ENCODE data around the gene KDM1B.
"Not testable (repeated sequence)": the region's sequence is repeated elsewhere in the genome, so short reads cannot be mapped to it uniquely, and the experiment has no call there.

Gene KDM1B

GRCh38 chr6:18203786-18204185 lies 48.6 kb downstream of the KDM1B start:
- DNase-seq (no peak), ATAC-seq (no peak)
- no peak overlapping the region for H3K4me3 Mint-ChIP-seq
- no peaks in the 10 kb centered on the region for H3K9me3 Mint-ChIP-seq
- no peaks in the 10 kb centered on the region for H3K27me3 Mint-ChIP-seq
- no peak overlapping the region for H3K27ac Mint-ChIP-seq
- no peaks in the 10 kb centered on the region for H3K4me1 Mint-ChIP-seq

GRCh38 chr6:18204691-18205090 lies 49.5 kb downstream of the KDM1B start:
- no peak for ATAC-seq
- H3K27ac Mint-ChIP-seq = no peak overlapping the region
- no peaks in the 10 kb centered on the region for H3K4me1 Mint-ChIP-seq
- H3K27me3 Mint-ChIP-seq = no peaks in the 10 kb centered on the region
- no peak overlapping the region for H3K4me3 Mint-ChIP-seq
- DNase-seq = no peak
- H3K9me3 Mint-ChIP-seq = no peaks in the 10 kb centered on the region

- no peak for ATAC-seq
These were observed 51.4 kb downstream of the KDM1B start for GRCh38 chr6:18206591-18206990.

GRCh38 chr6:18207438-18207837 lies 52.2 kb downstream of the KDM1B start:
- Mint-ChIP-seq H3K4me3 (no peak overlapping the region), H3K9me3 (no peaks in the 10 kb centered on the region), H3K4me1 (peaks cover 7% of the 10 kb centered on the region), H3K27me3 (no peaks in the 10 kb centered on the region), H3K27ac (no peak overlapping the region)
- DNase-seq = no peak
- ATAC-seq = no peak

More at GRCh38 chr6:18206591-18206990, 51.4 kb downstream of the KDM1B start:
- H3K9me3 Mint-ChIP-seq = no peaks in the 10 kb centered on the region
- no peak for DNase-seq
- H3K4me1 Mint-ChIP-seq = peaks cover 7% of the 10 kb centered on the region
- H3K27ac Mint-ChIP-seq = no peak overlapping the region
- no peak overlapping the region for H3K4me3 Mint-ChIP-seq
- H3K27me3 Mint-ChIP-seq = no peaks in the 10 kb centered on the region

- ATAC-seq (no peak), DNase-seq (no peak)
- no peak overlapping the region for H3K4me3 Mint-ChIP-seq
- peaks cover 7% of the 10 kb centered on the region for H3K4me1 Mint-ChIP-seq
- no peaks in the 10 kb centered on the region for H3K27me3 Mint-ChIP-seq
- H3K9me3 Mint-ChIP-seq = no peaks in the 10 kb centered on the region
- no peak overlapping the region for H3K27ac Mint-ChIP-seq
These were observed 52.7 kb downstream of the KDM1B start for GRCh38 chr6:18207949-18208348.

GRCh38 chr6:18208778-18209177 lies 53.6 kb downstream of the KDM1B start:
- not testable (repeated sequence) for DNase-seq, H3K27ac Mint-ChIP-seq, H3K27me3 Mint-ChIP-seq, H3K4me1 Mint-ChIP-seq, H3K4me3 Mint-ChIP-seq, H3K9me3 Mint-ChIP-seq, ATAC-seq

- no peak overlapping the region for H3K27ac Mint-ChIP-seq
- H3K9me3 Mint-ChIP-seq = no peaks in the 10 kb centered on the region
- H3K27me3 Mint-ChIP-seq = no peaks in the 10 kb centered on the region
- ATAC-seq (no peak), DNase-seq (no peak)
- no peak overlapping the region for H3K4me3 Mint-ChIP-seq
- H3K4me1 Mint-ChIP-seq = peaks cover 17% of the 10 kb centered on the region
These were observed 54.4 kb downstream of the KDM1B start for GRCh38 chr6:18209539-18210197.

- Mint-ChIP-seq H3K9me3 (no peaks in the 10 kb centered on the region), H3K27ac (no peak overlapping the region), H3K4me3 (no peak overlapping the region), H3K27me3 (no peaks in the 10 kb centered on the region), H3K4me1 (peaks cover 22% of the 10 kb centered on the region)
- ATAC-seq (no peak), DNase-seq (no peak)
These were observed 55.5 kb downstream of the KDM1B start for GRCh38 chr6:18210707-18211106.

GRCh38 chr6:18211338-18211737 lies 56.1 kb downstream of the KDM1B start:
- H3K4me3 Mint-ChIP-seq = no peak overlapping the region
- ATAC-seq (peak; percentile 74), DNase-seq (no peak)
- H3K27ac Mint-ChIP-seq = no peak overlapping the region
- H3K27me3 Mint-ChIP-seq = no peaks in the 10 kb centered on the region
- H3K4me1 Mint-ChIP-seq = peaks cover 22% of the 10 kb centered on the region
- H3K9me3 Mint-ChIP-seq = no peaks in the 10 kb centered on the region

- peaks cover 22% of the 10 kb centered on the region for H3K4me1 Mint-ChIP-seq
- no peak overlapping the region for H3K4me3 Mint-ChIP-seq
- H3K9me3 Mint-ChIP-seq = no peaks in the 10 kb centered on the region
These were observed 57.0 kb downstream of the KDM1B start for GRCh38 chr6:18212231-18212630.

GRCh38 chr6:18213439-18213838 lies 58.2 kb downstream of the KDM1B start:
- ATAC-seq (no peak), DNase-seq (no peak)
- peaks cover 22% of the 10 kb centered on the region for H3K4me1 Mint-ChIP-seq
- H3K4me3 Mint-ChIP-seq = no peak overlapping the region
- no peaks in the 10 kb centered on the region for H3K9me3 Mint-ChIP-seq
- H3K27me3 Mint-ChIP-seq = no peaks in the 10 kb centered on the region
- H3K27ac Mint-ChIP-seq = no peak overlapping the region

More at GRCh38 chr6:18212231-18212630, 57.0 kb downstream of the KDM1B start:
- H3K27ac Mint-ChIP-seq = no peak overlapping the region
- H3K27me3 Mint-ChIP-seq = no peaks in the 10 kb centered on the region
- no peak for DNase-seq
- ATAC-seq = no peak

GRCh38 chr6:18214003-18214402 lies 58.8 kb downstream of the KDM1B start:
- no peaks in the 10 kb centered on the region for H3K9me3 Mint-ChIP-seq
- ATAC-seq = no peak
- no peak overlapping the region for H3K4me3 Mint-ChIP-seq
- peaks cover 22% of the 10 kb centered on the region for H3K4me1 Mint-ChIP-seq
- no peak overlapping the region for H3K27ac Mint-ChIP-seq
- H3K27me3 Mint-ChIP-seq = no peaks in the 10 kb centered on the region
- DNase-seq = no peak

GRCh38 chr6:18215436-18215835 lies 60.2 kb downstream of the KDM1B start:
- Mint-ChIP-seq H3K27me3 (no peaks in the 10 kb centered on the region), H3K9me3 (no peaks in the 10 kb centered on the region), H3K27ac (peak overlapping the region in 1 of 2 donors; percentile 65), H3K4me3 (no peak overlapping the region), H3K4me1 (peaks cover 22% of the 10 kb centered on the region)
- DNase-seq (no peak), ATAC-seq (no peak)

- Mint-ChIP-seq H3K27ac (no peak overlapping the region), H3K9me3 (no peaks in the 10 kb centered on the region), H3K27me3 (no peaks in the 10 kb centered on the region), H3K4me1 (peaks cover 17% of the 10 kb centered on the region), H3K4me3 (no peak overlapping the region)
- ATAC-seq (peak; percentile 31), DNase-seq (no peak)
These were observed 61.2 kb downstream of the KDM1B start for GRCh38 chr6:18216411-18216810.

- no peaks in the 10 kb centered on the region for H3K9me3 Mint-ChIP-seq
- no peaks in the 10 kb centered on the region for H3K27me3 Mint-ChIP-seq
- H3K4me3 Mint-ChIP-seq = no peak overlapping the region
- peak overlapping the region in 1 of 2 donors; percentile 28 for H3K27ac Mint-ChIP-seq
- DNase-seq (no peak), ATAC-seq (no peak)
- peaks cover 15% of the 10 kb centered on the region for H3K4me1 Mint-ChIP-seq
These were observed 63.0 kb downstream of the KDM1B start for GRCh38 chr6:18218233-18218632.

- Mint-ChIP-seq H3K27ac (no peak overlapping the region), H3K9me3 (no peaks in the 10 kb centered on the region), H3K4me1 (peaks cover 6% of the 10 kb centered on the region), H3K27me3 (no peaks in the 10 kb centered on the region), H3K4me3 (no peak overlapping the region)
- ATAC-seq = no peak
- no peak for DNase-seq
These were observed 64.4 kb downstream of the KDM1B start for GRCh38 chr6:18219591-18219990.

GRCh38 chr6:18221288-18221615 lies 66.0 kb downstream of the KDM1B start:
- H3K27ac Mint-ChIP-seq = peak overlapping the region in 1 of 2 donors; percentile 53

More at GRCh38 chr6:18221288-18221615, 66.0 kb downstream of the KDM1B start:
- DNase-seq (no peak), ATAC-seq (no peak)
- Mint-ChIP-seq H3K27me3 (no peaks in the 10 kb centered on the region), H3K9me3 (no peaks in the 10 kb centered on the region), H3K4me1 (no peaks in the 10 kb centered on the region), H3K4me3 (no peak overlapping the region)

Data from stimulated activated naive CD8-positive, alpha-beta T cell treated with anti-CD3 and anti-CD28 coated beads, Interleukin-15, amount 100 ng/mL, for 72 hours (primary cell).